HG03571 (cell line): ENCODE data around the gene GATAD1.
"Not testable (repeated sequence)": the region's sequence is repeated elsewhere in the genome, so short reads cannot be mapped to it uniquely, and the experiment has no call there.

Experiments used
- ATAC-seq: cut with Tn5 transposase; IDR thresholded peaks from one replicate; pipeline ENCODE4 v1.9.1; 2021; ENCODE audit not compliant: unreplicated experiment

Gene GATAD1

DNA sequence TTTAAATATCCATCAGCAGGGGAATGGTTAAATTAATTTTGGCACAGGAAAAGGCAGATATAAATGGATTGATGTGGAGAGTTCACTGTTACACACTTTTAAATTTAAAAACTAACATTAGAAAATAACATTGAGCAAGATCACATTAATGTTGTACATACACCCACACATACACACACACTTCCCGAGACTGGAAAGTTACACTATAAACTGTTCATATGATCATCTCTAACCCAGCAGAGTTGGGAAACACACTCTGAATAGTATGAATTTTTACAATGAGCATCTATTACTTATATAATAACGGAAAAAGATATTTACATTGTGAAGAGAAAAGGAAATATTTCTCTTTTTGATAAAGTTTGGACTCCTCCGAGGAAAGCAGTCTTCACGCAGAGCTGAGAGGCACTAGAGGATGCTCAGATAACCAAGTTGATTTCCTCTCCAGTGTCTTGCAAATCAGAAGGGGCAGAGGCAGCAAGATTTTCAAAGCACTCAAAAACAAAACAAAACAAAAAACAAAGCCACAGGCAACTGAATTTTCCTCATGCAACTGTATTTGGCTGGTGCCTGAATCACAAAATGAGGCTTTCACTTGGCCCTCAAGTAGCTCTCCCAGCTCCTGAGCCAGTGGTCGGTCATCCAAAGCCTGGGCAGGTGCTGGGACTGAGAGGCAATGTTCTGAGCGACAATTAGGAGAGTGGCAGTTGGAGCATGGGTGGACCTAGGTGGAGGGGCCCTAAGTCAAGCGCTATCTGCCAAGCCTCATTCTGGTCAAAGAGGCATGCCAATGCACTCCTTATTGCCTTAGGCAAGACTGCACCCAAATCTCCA, 10.5 kb upstream of the GATAD1 start:
- ATAC-seq = no peak

GRCh38 chr7:92437956-92438491, 9.3 kb upstream of the GATAD1 start:
- ATAC-seq = no peak

DNA sequence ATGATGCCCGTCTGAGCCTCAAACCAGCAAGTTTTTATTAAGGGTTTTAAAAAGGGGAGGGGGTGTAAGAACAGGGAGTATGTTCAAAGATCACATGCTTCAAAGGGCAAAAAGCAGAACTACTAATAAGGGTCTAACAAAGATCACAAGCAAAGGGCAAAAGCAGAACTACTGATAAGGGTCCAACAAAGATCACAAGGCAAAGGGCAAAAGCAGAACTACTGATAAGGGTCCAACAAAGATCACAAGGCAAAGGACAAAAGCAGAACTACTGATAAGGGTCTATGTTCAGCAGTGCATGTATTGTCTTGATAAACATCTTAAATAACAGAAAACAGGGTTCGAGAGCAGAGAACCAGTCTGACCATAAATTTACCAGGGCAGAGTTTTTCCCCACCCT, 4.6 kb upstream of the GATAD1 start:
- not testable (repeated sequence) for ATAC-seq

- no peak for ATAC-seq
These were observed 375 bp upstream of the GATAD1 start for GRCh38 chr7:92446869-92447344.

- ATAC-seq = peak; percentile 25
These were observed 994 bp downstream of the GATAD1 start for GRCh38 chr7:92448205-92448747.

DNA sequence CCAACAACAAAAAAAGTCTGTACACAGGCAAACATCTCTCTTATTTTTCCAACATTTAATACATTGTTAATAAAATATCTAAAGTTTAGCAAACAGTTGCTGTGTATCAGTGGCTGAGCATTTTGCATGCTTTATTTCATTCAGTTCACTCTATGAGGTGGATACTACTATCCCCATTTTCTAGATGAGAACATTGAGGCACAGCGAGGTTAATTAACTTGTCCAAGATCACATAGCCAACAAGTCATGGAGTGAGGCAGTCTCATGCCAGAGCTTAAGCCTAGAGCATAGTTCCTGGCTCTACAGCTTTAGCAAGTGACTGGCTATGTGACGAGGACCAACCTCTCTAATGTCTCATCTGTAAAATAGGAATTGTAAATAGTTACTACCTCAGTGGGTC, 4.4 kb downstream of the GATAD1 start:
- ATAC-seq = no peak

DNA sequence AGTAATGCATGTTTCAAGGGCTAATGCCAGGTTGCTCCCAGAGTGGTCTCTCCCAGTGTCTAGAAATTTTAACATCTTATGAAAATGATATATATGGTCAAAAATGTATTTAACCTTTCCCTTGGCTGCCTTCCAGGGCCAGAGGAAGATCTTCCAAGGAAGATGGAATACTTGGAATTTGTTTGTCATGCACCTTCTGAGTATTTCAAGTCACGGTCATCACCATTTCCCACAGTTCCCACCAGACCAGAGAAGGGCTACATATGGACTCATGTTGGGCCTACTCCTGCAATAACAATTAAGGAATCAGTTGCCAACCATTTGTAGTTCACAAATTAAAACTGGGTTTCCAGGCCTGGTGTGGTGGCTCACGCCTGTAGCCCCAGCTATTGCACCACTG, 9.0 kb downstream of the GATAD1 start:
- ATAC-seq = no peak

- no peak for ATAC-seq
These were observed 12.8 kb downstream of the GATAD1 start for GRCh38 chr7:92460109-92460508.

DNA sequence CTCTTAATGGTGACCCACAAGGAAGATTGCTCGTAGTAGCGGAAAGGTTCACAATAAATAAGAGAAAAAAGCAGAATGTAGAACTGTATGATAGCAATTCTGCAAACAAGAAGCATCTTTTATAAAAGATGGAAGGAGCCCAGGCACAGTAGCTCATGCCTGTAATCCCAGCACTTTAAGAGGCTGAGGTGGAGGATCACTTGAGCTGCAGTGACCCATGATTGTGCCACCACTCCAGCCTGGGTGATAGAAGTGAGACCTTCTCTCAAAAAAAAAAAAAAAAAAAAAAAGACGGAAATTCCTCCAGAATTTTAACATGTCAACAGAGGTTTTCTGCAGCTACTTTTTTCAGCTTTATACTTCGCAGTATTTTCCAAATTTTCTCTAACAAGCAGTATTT, 13.2 kb downstream of the GATAD1 start:
- ATAC-seq = no peak

DNA sequence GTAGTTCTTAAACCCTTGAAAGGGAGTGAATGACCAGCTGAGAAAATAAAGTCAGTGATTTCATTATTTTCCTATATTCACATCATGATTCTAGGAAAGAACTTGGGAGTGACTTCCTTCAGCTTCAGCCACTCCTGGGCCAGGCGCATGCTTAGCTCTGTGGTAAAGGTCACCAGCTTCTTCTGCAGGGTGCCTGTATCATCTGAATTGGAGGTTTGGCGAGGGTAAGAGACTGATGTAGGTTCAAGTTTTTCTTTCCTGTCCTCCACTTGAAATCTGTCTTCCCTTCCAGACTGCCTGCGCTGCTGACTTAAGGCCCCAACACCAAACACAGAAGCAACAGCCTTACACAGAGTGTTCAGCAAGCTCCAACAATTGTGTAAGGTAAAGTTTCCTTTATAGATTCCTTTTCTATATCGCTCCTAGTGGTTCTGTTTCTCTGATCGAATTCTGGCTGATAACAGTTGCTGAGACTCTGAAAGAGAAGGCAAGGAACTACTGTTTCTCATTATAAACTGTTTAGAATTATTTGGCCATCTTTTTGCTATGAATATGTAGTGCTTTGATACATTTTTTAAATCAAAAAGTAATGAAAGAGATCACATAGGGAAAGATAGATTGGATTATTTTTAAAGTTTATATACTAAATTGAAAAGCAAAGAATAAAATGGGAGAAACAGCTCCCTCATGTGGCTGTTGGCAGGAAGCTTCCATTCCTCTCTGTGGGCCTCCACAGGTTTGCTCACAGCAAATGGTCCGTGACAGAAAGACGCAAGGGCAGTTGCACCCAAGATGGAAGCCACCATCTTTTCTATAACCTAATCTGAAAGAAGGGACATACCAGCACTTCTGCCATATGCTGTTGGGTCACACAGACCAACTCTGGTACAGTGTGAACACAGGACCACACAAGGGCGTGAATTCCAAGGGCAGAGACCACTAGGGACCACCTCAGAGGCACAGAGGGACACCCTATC, 14.0 kb downstream of the GATAD1 start:
- ATAC-seq = no peak

DNA sequence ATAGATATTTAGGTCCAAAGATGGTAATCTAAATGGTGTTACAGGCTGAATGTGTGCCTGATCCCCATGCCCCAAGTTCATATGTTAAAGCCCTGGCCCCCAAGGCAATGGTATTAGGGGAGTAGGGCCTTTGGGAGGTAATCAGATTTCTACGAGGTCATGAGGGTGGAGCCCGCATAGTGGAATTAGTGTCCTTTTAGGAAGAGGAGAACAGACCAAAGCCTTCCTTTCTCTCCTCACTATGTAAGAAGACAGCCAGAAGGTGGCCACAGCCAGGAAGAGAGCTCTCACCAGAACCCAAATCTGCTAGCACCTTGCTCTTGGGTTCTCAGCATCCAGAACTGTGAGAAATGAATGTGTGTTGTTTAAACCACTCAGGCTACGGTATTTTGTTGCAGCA, 15.3 kb downstream of the GATAD1 start:
- no peak for ATAC-seq

- no peak for ATAC-seq
These were observed 17.2 kb downstream of the GATAD1 start for GRCh38 chr7:92464515-92464914.

GRCh38 chr7:92466682-92467081, 19.4 kb downstream of the GATAD1 start:
- ATAC-seq = no peak

- ATAC-seq = not testable (repeated sequence)
These were observed 21.3 kb downstream of the GATAD1 start for GRCh38 chr7:92468589-92468988.

GRCh38 chr7:92473989-92474388, 26.7 kb downstream of the GATAD1 start:
- not testable (repeated sequence) for ATAC-seq

DNA sequence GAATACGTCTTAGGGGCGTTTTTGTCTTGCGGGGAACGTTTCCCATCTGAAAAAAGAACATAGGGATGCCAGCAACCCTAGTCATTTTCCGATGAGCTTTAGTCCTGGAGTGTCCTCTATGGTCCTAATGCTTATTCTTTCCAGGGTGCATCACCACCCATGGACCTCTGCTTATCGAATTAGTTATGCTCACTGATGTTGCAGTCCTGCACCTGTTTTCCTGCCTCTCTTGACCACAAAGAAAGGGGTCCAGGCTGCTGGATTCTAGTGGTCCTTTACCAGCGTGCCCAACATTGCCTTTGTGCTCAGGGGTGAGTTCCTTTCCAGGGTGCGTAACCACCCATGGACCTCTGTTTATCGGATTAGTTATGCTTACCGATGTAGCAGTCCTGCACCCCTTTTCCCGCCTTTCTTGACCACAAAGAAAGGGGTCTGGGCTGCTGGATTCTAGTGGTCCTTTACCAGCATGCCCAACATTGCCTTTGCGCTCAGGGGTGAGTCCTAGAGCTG, 28.0 kb downstream of the GATAD1 start:
- ATAC-seq = not testable (repeated sequence)

DNA sequence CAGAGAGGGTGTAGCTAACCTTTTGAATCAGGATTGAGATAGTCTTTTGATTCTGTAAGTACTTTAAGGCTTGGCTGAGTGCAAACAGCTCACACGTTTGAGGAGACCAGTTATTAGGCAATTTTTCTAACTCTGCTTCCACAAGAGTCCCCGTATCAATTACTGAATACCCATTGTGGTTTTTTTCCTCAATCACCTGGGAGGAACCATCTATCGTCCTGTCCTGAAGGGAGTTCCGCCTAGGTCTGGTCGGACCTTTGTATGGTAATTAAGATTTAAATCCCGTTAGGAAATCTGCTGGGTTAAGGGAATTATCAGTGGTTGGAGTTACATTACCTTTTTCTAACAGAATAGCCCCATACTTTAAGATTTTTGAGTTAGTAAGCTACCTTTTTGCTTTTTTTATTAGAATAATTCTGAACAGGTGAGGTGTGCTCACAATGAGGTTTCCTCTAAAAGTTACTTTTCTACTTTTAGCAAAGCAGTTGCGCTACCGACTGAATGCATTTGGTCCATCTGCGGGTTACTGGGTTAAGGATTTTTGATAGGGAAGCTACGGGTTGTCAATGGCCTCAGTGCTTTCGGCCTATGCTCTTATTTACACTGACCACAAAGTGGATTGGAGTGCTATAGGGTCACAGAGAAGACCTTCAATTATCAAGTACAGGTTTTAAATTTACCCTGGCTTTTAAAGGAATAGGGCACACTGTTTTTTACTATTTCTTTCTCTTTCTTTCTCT, 28.7 kb downstream of the GATAD1 start:
- not testable (repeated sequence) for ATAC-seq

DNA sequence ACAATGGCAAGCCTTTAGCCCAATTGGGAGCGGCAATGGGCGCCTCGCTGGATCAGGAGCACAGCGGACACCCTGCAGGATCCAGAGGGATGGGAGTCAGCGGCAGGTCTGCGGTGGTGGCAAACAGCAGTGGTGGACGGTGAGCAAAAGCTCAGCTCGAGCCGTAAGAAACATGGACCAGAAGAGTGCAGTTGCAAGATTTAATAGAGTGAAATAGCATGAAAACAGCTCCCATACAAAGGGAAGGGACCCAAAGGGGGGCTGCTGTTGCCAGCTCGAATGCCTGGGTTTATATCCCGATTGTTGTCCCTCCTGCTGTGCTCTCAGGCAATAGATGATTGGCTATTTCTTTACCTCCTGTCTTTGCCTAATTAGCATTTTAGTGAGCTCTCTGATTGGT, 30.4 kb downstream of the GATAD1 start, which contains the start of gene ERVW-1:
Gene ERVW-1 (minus strand): TSS at position 266 of the 400 bp plus-strand sequence. CDS start 7,565 bp downstream, outside the sequence.
- not testable (repeated sequence) for ATAC-seq

- no peak for ATAC-seq
These were observed 30.8 kb downstream of the GATAD1 start for GRCh38 chr7:92478095-92478494.

- no peak for ATAC-seq
These were observed 31.4 kb downstream of the GATAD1 start for GRCh38 chr7:92478711-92479110.
